IPS-18c (cell line): ENCODE measurements around the gene GATC.
"Not testable (repeated sequence)": the region's sequence is repeated elsewhere in the genome, so short reads cannot be mapped to it uniquely, and the experiment has no call there.

Experiments used
- H3K4me3 ChIP-seq: 2 replicates; pipeline ENCODE4 v1.7.0; 2013; ENCODE audit warnings: low read depth, mild to moderate bottlenecking, low read length, moderate library complexity; ENCODE audit not compliant: insufficient read depth
- H3K9me3 ChIP-seq: one replicate; pipeline ENCODE4 v1.6.1; 2013; ENCODE audit warnings: mild to moderate bottlenecking, low read length, moderate library complexity; ENCODE audit not compliant: control insufficient read depth, insufficient read depth

The GATC gene

DNA sequence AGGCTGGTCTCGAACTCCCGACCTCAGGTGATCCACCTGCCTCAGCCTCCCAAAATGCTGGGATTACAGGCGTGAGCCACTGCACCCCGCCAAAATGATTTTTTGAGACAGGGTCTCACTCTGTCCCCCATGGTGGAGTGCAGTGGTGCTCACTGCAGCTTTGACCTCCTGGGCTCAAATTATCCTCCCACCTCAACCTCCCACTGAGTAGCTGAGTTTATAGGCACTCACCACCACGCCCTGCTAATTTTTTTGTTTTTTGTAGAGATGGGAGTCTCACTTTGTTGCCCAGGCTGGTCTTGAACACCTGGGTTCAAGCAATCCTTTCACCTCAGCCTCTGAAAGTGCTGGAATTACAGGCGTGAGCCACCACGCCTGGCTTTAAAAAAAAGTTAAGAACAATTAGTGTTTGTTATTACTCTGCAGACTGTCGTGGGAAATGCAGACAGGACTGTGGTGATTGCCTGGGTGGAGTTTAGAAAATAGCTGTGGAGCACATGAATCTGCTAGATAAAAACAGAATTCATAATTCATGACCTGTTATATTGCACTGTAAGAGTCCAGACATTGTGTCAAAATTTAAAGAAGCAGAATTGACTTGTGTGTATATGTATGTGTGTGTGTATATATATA is 17.5 kb upstream of the GATC start:
- peaks cover 3% of the 10 kb centered on the region for H3K9me3 ChIP-seq

DNA sequence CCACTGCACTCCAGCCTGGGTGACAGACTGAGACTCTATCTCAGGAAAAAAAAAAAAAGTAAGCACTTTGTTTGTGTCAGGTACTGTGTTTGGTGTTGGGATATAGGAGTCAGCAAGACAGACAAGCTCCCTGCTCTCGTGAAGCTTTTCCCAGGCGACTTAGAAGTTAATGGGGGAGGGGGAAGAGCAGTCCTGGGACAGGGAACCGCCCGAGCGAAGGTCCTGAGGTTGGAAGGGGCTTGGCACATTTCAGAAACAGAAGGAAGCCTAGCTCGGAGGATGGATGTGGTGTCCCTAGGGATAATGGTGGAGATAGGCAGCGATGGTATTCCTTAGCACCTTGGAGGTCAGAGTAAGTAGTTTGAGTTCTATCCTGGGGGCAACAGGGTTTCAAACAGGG is 16.9 kb upstream of the GATC start:
- Histone ChIP-seq H3K4me3 (no peak overlapping the region), H3K9me3 (peaks cover 3% of the 10 kb centered on the region)

More for the DNA sequence above, 17.5 kb upstream of the GATC start:
- H3K4me3 ChIP-seq = no peak overlapping the region

DNA sequence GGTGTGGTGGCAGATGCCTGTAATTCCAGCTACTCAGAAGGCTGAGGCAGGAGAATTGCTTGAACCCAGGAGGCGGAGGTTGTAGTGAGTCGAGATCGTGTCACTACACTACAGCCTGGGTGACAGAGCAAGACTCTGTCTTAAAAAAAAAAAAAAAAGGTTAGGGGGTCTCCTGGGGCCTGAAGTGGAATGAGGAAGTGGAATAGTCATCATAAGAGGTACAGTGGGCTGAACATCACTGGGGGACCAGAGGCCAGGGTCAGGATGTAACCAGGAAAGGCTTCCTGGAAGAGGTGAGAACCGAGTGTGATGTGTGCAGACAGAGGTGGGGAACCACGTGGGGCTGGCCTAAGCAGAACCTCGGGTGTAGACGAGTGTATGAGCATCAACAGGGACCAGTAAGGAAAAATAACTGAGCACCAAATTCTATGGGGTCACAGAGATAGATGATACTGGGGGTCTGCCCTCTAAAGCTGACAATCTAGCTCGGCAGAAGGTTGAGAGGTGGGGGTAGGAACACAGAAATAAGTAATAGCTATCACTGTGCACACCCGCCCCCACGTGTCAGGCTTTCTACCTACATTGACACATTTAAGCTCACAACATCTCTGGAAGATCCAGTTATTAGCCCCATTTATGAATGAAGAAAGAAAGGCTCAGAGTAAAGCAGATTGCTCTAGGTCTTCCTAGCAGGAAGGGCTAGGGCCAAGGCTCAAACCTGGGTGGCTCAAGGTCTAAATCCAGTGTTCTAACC is 13.3 kb upstream of the GATC start:
- H3K9me3 ChIP-seq = no peaks in the 10 kb centered on the region

DNA sequence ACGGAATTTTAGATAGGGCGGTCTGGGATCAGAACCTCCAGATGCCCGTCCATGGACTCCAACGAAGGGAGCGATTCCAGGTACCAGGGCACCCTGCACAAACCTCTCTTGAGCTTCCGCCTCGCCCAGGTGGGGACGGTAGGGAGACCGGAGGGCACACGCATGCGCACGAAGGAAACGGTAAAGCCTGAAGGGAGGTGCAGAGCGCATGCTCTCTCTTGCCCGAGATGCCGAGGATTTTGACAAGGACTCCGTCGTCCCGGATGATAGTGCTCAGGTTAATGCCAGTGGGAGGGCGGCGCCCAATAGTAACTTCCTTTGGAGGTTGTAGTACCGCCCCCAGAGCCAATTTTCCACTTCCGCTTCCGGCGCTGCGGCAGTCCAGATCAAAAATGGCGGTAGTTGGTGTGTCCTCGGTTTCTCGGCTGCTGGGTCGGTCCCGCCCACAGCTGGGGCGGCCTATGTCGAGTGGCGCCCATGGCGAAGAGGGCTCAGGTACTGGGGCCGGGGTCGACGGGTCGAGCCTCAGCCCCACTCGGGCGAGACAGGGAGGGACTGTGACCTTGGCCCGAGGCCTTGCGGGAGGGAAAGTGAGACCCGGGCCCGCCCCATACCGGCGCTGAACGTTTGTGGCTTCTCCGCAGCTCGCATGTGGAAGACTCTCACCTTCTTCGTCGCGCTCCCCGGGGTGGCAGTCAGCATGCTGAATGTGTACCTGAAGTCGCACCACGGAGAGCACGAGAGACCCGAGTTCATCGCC is 8.3 kb upstream of the GATC start, which contains the start of gene COX6A1:
Gene COX6A1, plus strand, starts transcription at position 379 of the 760 bp plus-strand sequence. Its CDS starts 14 bp downstream, at position 393.
- peak within 1 kb of the TSS; percentile 89 for H3K4me3 ChIP-seq
- no peaks in the 10 kb centered on the region for H3K9me3 ChIP-seq

More for the DNA sequence above, 13.3 kb upstream of the GATC start:
- no peak overlapping the region for H3K4me3 ChIP-seq

DNA sequence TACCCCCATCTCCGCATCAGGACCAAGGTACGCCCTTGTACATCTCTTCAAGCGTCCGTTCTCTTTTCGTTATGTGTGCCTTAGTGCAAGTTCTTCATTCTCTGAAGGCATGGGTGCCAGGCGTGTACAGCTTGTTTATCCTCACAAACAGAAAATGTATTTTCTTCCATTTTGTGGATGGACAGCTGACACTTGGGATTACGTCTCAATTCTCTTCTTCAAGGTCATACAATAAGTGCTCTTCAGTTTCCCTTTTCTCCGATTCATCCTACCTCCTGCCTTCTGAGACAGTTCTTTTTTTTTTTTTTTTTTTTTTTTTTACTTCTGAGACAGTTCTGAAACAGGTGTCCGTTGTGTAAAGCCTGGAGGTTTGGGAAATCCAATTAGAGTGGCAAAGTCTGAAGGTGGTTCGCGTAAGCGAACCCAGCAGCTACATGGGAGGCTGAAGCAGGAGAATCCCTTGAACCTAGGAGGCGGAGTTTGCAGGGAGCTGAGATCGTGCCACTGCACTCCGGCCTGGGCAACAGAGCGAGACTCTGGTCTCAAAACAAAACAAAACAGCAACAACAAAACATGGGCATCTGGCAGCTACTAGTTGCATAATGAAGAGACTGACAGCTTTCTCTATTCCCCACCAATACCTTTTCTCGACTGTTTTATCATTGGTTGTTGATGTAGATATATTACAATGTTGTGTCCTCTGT is 7.6 kb upstream of the GATC start:
- peak overlapping the region; percentile 89 for H3K4me3 ChIP-seq
- no peaks in the 10 kb centered on the region for H3K9me3 ChIP-seq

DNA sequence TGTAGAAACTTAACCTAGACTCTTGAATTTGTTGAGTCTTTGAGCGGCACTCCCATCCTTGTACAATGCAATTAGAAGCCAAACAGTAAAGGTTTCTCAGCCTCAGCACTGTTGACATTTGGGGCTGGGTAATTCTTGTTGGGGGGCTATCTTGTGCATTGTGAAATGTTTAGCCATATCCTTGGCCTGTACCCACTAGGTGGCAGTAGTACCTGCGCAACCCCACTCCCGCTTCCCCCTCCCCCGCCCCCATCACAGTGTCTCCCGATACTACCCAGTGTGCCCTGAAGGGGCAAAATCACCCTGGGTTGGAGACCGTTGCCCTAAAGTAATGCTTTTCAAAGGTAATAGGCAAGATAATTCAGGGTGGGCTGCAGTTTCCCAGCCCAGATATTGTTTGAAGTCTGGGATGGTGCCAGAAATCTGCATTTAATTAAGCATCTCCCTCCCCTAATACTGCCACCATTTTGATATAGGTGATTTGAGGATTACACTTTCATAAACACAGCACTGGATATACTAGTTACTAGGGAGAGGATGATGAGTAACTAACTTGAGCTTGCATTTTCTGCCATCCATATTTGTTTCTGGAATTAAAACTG is 6.5 kb upstream of the GATC start:
- Histone ChIP-seq H3K4me3 (no peak overlapping the region), H3K9me3 (no peaks in the 10 kb centered on the region)

DNA sequence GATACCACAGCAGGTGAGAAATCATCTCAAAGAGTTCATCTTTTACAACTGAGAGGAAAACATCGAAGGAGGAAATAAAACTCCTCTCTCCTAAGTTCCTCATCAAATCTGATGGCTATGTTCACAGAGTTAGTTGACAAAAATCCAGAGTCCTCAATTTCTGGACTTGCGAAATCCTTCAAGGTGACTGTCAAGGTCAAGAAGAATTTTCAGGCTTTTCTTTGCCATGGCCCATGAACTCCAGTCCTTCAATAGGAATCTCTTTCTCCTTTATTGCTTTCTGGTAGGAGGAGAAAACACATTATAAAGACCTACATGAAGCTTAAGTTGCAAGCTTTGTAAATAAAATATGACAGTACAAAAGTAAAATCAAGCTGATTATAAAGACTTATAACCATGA is 1.6 kb upstream of the GATC start:
- no peaks in the 10 kb centered on the region for H3K9me3 ChIP-seq
- H3K4me3 ChIP-seq = no peak overlapping the region; the same call in 1 of the 2 replicates

DNA sequence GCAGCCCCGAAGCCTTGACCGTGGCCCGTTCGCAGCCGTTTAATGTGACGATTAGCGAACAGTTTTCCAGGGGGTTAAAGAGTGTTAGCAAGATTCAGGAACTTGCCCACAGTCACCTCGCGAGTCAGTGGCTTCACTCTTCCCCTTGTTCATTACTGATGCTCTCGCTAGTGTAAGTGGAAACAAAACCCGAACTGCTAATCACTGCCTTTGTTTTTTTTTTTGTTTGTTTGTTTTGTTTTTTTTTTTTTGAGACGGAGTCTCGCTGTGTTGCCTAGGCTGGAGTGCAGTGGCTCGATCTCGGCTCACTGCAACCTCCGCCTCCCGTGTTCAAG is 567 bp downstream of the GATC start:
- not testable (repeated sequence) for H3K9me3 ChIP-seq
- peak overlapping the region; percentile 97 for H3K4me3 ChIP-seq

DNA sequence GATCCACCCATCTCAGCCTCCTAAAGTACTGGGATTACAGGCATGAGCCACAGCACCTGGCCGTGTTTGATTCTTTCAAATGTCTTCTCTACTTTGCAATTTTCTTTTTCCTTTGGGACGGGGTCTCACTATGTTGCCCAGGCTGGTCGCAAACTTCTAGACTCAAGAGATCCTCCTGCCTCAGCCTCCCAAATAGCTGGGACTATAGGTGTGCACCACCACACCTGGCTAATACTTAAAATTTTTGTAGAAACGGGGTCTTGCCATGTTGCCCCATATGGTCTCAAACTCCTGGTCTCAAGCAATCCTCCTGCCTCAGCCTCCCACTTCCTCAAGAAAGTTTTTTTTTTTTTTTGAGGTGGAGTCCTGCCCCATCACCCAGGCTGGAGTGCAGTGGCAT is 1.7 kb downstream of the GATC start:
- H3K4me3 ChIP-seq = no peak overlapping the region
- no peaks in the 10 kb centered on the region for H3K9me3 ChIP-seq

DNA sequence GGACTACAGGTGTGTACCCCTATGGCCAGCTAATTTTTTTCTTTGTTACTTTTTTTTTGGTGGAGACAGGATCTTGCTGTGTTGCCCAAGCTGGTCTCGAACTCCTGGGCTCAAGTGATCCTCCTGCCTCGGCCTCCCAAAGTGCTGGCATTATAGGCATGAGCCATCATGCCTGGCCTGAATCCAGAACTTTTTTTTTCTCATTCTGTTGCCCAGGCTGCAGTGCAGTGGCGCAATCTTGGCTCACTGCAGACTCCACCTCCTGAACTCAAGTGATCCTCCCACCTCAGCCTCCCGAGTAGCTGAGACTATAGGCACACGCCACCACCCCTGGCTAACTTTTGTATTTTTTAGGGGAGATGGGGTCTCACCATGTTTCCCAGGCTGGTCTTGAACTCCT is 6.3 kb downstream of the GATC start:
- H3K4me3 ChIP-seq, H3K9me3 ChIP-seq: not testable (repeated sequence)

DNA sequence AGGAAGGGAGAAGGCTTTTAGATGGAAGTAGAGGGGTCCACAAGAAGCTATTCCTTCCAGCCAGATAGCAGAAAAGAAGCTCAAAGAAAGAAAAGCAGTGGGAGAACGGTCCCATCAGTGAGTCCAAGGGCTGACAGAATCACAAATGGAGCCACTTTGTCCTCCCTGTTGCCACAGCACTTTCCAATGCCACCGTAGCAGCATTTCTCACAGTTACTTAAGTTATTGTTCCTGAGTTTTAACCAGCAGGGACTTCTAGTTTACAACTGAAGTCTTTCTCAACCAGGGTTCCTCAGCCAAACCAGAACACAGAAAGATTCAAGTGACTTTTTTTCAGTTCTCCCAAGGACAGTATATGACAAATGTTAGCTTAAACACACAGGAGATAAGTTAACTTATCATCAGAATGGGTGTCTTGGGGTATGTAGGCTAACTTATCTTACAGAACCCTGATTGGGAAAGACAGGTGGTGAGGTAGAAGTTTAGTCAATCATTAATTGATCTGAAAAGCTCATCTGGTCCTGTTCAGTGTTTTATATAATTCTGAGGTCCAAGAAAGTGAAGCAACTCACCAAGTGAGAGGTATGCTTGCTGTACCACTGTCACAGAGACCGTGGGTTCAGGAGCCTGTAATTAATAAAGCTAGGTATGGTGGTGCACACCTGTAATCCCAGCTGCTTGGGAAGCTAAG is 7.0 kb downstream of the GATC start:
- Histone ChIP-seq H3K9me3 (no peaks in the 10 kb centered on the region), H3K4me3 (no peak overlapping the region)

DNA sequence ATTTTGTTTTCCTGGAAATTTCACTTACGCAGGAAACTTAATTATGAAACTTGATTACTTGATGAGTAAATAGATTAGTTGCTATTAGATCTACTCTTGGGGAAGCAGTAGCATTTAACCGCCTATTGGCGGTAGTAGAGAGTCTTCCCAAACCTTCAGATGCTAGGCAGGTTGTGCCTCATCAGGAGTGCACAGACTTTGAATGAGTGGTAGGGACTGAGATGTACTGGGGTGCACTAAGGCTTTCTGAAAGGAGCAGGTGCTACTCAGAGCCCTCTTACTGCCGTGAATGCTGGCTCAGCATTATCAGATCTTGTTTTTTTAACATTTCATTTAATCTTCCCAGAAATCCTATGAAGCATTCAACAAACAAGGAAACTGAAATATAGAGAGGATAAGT is 7.7 kb downstream of the GATC start:
- Histone ChIP-seq H3K4me3 (no peak overlapping the region), H3K9me3 (no peaks in the 10 kb centered on the region)

DNA sequence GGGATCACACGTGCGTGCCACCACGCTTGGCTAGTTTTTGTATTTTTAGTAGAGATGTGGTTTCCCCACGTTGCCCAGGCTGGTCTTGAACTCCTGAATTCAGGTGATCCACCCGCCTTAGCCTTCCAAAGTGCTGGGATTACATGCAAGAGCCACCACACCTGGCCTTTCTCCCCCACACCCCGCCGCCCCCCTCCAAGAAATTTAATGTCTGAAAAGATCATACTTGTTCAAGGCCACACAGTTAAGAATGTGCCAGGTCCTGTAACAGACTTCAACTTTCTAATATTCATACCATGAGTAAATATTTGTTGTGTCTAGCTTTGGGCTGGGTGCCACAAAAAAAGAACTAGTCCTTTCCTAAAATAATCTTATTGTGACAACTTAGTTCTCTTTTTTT is 9.1 kb downstream of the GATC start:
- no peaks in the 10 kb centered on the region for H3K9me3 ChIP-seq
- H3K4me3 ChIP-seq = no peak overlapping the region

DNA sequence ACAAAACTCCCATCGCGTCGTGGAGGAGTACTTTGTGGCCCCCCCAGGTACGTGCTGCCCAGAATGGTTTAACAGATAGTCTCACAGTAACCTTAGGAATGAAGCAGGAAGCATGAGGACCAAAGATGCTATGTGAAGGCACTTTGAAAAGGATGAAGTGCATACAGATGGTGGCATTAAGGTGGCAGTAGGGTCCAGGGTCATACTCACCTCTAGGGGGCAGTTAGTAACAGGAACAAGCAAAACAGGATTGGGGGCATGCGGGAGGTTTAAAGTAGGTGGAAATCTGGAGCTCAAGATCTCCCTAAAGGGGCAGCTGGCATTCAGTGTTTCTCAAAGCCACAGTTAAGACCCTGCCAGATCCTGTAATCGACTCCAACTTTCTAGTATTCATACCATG is 10.9 kb downstream of the GATC start:
- H3K9me3 ChIP-seq = no peaks in the 10 kb centered on the region
- no peak overlapping the region for H3K4me3 ChIP-seq

DNA sequence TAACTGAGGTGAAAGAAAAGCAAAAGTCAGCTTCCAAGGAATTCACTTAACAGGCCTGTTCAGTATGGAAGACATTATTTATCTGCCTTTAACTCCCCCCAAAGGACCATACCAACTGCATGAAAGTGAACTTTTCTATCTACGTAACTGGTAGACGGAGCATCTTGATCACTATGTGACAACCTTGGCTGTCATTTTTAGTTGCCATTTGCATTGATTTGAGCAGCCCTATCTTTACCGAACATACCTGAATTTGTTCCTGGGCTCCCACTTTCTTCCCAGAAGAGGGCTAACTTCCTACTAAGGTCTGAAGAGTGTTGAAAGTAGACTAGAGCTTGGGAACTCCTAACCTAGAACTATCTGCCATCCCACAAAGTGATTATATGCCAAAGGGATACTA is 13.9 kb downstream of the GATC start:
- H3K9me3 ChIP-seq = peaks cover 2% of the 10 kb centered on the region

DNA sequence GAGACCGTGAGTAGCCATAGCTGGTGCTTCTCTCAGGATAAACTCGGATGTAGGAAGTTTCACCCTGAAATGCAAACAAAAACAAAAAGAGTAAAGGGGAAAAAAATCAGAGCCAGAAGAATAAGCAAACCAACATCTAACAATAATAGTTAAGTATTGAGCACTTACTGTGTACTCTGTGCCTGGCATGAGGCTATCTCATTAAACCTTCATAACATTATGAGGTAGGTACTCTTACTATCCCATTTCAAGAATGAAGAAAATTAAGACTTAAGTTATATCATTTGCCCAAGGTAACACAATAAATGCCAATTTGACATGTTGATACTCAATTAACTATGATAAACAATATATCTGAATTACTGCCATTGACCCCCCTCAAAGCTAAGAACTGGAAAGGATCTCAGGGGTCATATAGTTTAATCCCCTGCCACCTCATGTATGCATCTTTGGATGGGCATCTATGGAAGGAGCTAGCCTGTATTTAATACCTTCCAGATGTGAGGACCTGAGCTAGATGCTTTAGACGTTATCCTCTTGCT is 15.9 kb downstream of the GATC start:
- peaks cover 2% of the 10 kb centered on the region for H3K9me3 ChIP-seq
- no peak overlapping the region for H3K4me3 ChIP-seq

More for the DNA sequence above, 13.9 kb downstream of the GATC start:
- H3K4me3 ChIP-seq = no peak overlapping the region
